WTC11 (cell line): ENCODE measurements around the gene STK11. TPM values are rescaled to one million over a fixed set of nuclear protein-coding genes. Genes with fewer than 3 reads are reported as not detected.
A peak's percentile ranks its signal among the peaks of the same experiment; 100 is the strongest.

Source experiments
- ATAC-seq: fragments of 200-7000 bp; cut with Tn5 transposase; 2 replicates; pipeline ENCODE4 v1.10.0; 2021; ENCODE audit warnings: mild to moderate bottlenecking, moderate library complexity
- CTCF ChIA-PET: fragments of 300-600 bp; sonication (Branson Sonifier 250); formaldehyde crosslinking; loops from one replicate; lab custom pipeline; 2021; ENCODE audit warnings: antibody characterized with exemption; lab: Charles Lee
- POLR2A ChIA-PET: fragments of 350-600 bp; sonication (Branson Sonifier 250); formaldehyde crosslinking; loops from one replicate; lab custom pipeline; 2021; ENCODE audit warnings: antibody characterized with exemption; lab: Charles Lee
- DNase-seq: peaks from one replicate; pipeline ENCODE4 v3.0.0; 2021; ENCODE audit warnings: low spot score
- H3K27ac Mint-ChIP-seq: 2 replicates; pipeline ENCODE4 v1.8.0; 2021; ENCODE audit warnings: mixed read lengths
- H3K27me3 Mint-ChIP-seq: 2 replicates; pipeline ENCODE4 v1.8.0; 2021; ENCODE audit warnings: low read depth, mild to moderate bottlenecking, moderate library complexity, mixed read lengths
- H3K36me3 Mint-ChIP-seq: 2 replicates; pipeline ENCODE4 v1.8.0; 2021; ENCODE audit warnings: mixed read lengths
- H3K4me1 Mint-ChIP-seq: 2 replicates; pipeline ENCODE4 v1.8.0; 2022; ENCODE audit warnings: mixed read lengths
- H3K4me3 Mint-ChIP-seq: 2 replicates; pipeline ENCODE4 v1.8.0; 2021; ENCODE audit warnings: mild to moderate bottlenecking, moderate library complexity, mixed read lengths
- H3K9me3 Mint-ChIP-seq: 2 replicates; pipeline ENCODE4 v1.8.0; 2021; ENCODE audit warnings: mixed read lengths
- ARID4B ChIP-seq: sonication (generic); formaldehyde crosslinking; IDR thresholded peaks from 2 replicates; pipeline ENCODE4 v1.8.0; 2023; ENCODE audit warnings: missing genetic modification reagents, mild to moderate bottlenecking, borderline replicate concordance
- ATF3 ChIP-seq: sonication (generic); formaldehyde crosslinking; conservative IDR thresholded peaks from 2 replicates; pipeline ENCODE4 v1.8.1; 2022; ENCODE audit warnings: mild to moderate bottlenecking, missing genetic modification reagents
- CBFB ChIP-seq: sonication (generic); formaldehyde crosslinking; IDR thresholded peaks from 2 replicates; pipeline ENCODE4 v1.8.1; 2022; ENCODE audit warnings: mild to moderate bottlenecking, low read depth, missing genetic modification reagents
- CREB1 ChIP-seq: sonication (generic); formaldehyde crosslinking; IDR thresholded peaks from 2 replicates; pipeline ENCODE4 v1.8.0; 2023; ENCODE audit warnings: mild to moderate bottlenecking, missing genetic modification reagents
- ELF4 ChIP-seq: sonication (generic); formaldehyde crosslinking; IDR thresholded peaks from 2 replicates; pipeline ENCODE4 v1.8.1; 2022; ENCODE audit warnings: low read depth, mild to moderate bottlenecking, moderate library complexity, missing genetic modification reagents
- FOXJ3 ChIP-seq: sonication (generic); formaldehyde crosslinking; IDR thresholded peaks from 2 replicates; pipeline ENCODE4 v1.9.0; 2021; ENCODE audit warnings: missing genetic modification reagents, mild to moderate bottlenecking, borderline replicate concordance
- FOXP1 ChIP-seq: sonication (generic); formaldehyde crosslinking; IDR thresholded peaks from 2 replicates; pipeline ENCODE4 v1.8.0; 2022; ENCODE audit warnings: missing genetic modification reagents, mild to moderate bottlenecking, moderate library complexity, borderline replicate concordance
- GTF2I ChIP-seq: fragments of 250-450 bp; sonication (Bioruptor Pico); conservative IDR thresholded peaks from 2 replicates; pipeline ENCODE4 v1.4.0; 2021; ENCODE audit warnings: mild to moderate bottlenecking
- HMGA2 ChIP-seq: fragments of 250-450 bp; sonication (Bioruptor Pico); IDR thresholded peaks from 2 replicates; pipeline ENCODE4 v1.4.0; 2021; ENCODE audit warnings: mild to moderate bottlenecking, moderate library complexity
- IRF2 ChIP-seq: sonication (generic); formaldehyde crosslinking; IDR thresholded peaks from 2 replicates; pipeline ENCODE4 v1.8.0; 2022; ENCODE audit warnings: low read depth, missing genetic modification reagents, borderline replicate concordance
- KAT7 ChIP-seq: sonication (generic); formaldehyde crosslinking; IDR thresholded peaks from 2 replicates; pipeline ENCODE4 v1.8.1; 2023; ENCODE audit warnings: missing genetic modification reagents, mild to moderate bottlenecking, borderline replicate concordance
- NFE2L1 ChIP-seq: sonication (generic); formaldehyde crosslinking; IDR thresholded peaks from 2 replicates; pipeline ENCODE4 v1.8.1; 2023; ENCODE audit warnings: missing genetic modification reagents
- NFYB ChIP-seq: sonication (generic); formaldehyde crosslinking; conservative IDR thresholded peaks from 2 replicates; pipeline ENCODE4 v1.8.0; 2022; ENCODE audit warnings: low read depth, missing genetic modification reagents
- PRRX2 ChIP-seq: fragments of 250-450 bp; sonication (Bioruptor Pico); IDR thresholded peaks from 2 replicates; pipeline ENCODE4 v1.8.0; 2021; ENCODE audit warnings: mild to moderate bottlenecking
- RELA ChIP-seq: sonication (generic); formaldehyde crosslinking; IDR thresholded peaks from 2 replicates; pipeline ENCODE4 v1.8.1; 2022; ENCODE audit warnings: missing genetic modification reagents, mild to moderate bottlenecking, borderline replicate concordance
- TP53 ChIP-seq: sonication (generic); formaldehyde crosslinking; IDR thresholded peaks from 2 replicates; pipeline ENCODE4 v1.8.1; 2023; ENCODE audit warnings: mild to moderate bottlenecking, missing genetic modification reagents
- ZBTB43 ChIP-seq: sonication (generic); formaldehyde crosslinking; IDR thresholded peaks from 2 replicates; pipeline ENCODE4 v1.8.1; 2023; ENCODE audit warnings: mild to moderate bottlenecking, missing genetic modification reagents
- ZNF138 ChIP-seq: sonication (generic); formaldehyde crosslinking; conservative IDR thresholded peaks from 2 replicates; pipeline ENCODE4 v1.8.1; 2022; ENCODE audit warnings: mild to moderate bottlenecking, moderate library complexity, missing genetic modification reagents
- ZNF396 ChIP-seq: fragments of 250-450 bp; sonication (Bioruptor Pico); IDR thresholded peaks from 2 replicates; pipeline ENCODE4 v1.8.0; 2021; ENCODE audit warnings: mild to moderate bottlenecking, moderate library complexity, borderline replicate concordance
- ZNF425 ChIP-seq: fragments of 250-450 bp; sonication (Bioruptor Pico); conservative IDR thresholded peaks from 2 replicates; pipeline ENCODE4 v1.9.0; 2021; ENCODE audit warnings: mild to moderate bottlenecking
- total RNA-seq: library from RNA; stranded (reverse); gene quantifications from 3 replicates; pipeline ENCODE4 v1.2.3, GENCODE V29; 2021

STK11 gene
- total RNA-seq, 1 experiment from 2014 or later = 112 TPM

- no peak for TF ChIP-seq FOXP1 (CRISPR knock-in tag)
- TF ChIP-seq NFYB (CRISPR knock-in tag) = no peak
- TF ChIP-seq RELA = no peak
- TF ChIP-seq NFE2L1 = no peak
- no peak for TF ChIP-seq PRRX2 (CRISPR knock-in tag)
- no peak for TF ChIP-seq KAT7 (CRISPR knock-in tag)
Measured at GRCh38 chr19:1169411-1169791, 36.2 kb upstream of the STK11 start (continued).

GRCh38 chr19:1169921-1170885 is 35.4 kb upstream of the STK11 start:
- TF ChIP-seq KAT7 (CRISPR knock-in tag) (no peak), ARID4B (CRISPR knock-in tag) (no peak), CBFB (CRISPR knock-in tag) (no peak), FOXJ3 (CRISPR knock-in tag) (no peak), ATF3 (CRISPR knock-in tag) (0 out of 2 replicates have a peak, but pooled peaks have one; percentile 31), PRRX2 (CRISPR knock-in tag) (no peak)
- Mint-ChIP-seq H3K4me1 (peaks cover 29% of the 10 kb centered on the region), H3K4me3 (peak overlapping the region; percentile 9; the same call in 1 of the 2 replicates), H3K27ac (peak overlapping the region; percentile 97), H3K9me3 (no peaks in the 10 kb centered on the region), H3K36me3 (no peaks in the 10 kb centered on the region; the same call in 1 of the 2 replicates), H3K27me3 (no peaks in the 10 kb centered on the region)
- no peak for ATAC-seq
- peak; percentile 14 for DNase-seq
- ChIA-PET CTCF (interaction anchor here (1.1 kb wide), 1 partner anchor 47 kb away, joined by 3 read pairs; no protein-coding TSS in a partner anchor), POLR2A (no interaction called here)

GRCh38 chr19:1170938-1171754 is 34.4 kb upstream of the STK11 start:
- ATAC-seq = no peak
- H3K9me3 Mint-ChIP-seq = no peaks in the 10 kb centered on the region
- DNase-seq = peak; percentile 14
- peak overlapping the region; percentile 95 for H3K27ac Mint-ChIP-seq
- H3K27me3 Mint-ChIP-seq = no peaks in the 10 kb centered on the region
- ChIA-PET POLR2A (no interaction called here), CTCF (interaction anchor here (1.0 kb wide), 1 partner anchor 58 kb away, joined by 5 read pairs; no protein-coding TSS in a partner anchor)
- TF ChIP-seq HMGA2 = no peak
- TF ChIP-seq ELF4 (CRISPR knock-in tag) = no peak
- TF ChIP-seq ZNF425 (CRISPR knock-in tag) = no peak
- TF ChIP-seq KAT7 (CRISPR knock-in tag) = no peak
- TF ChIP-seq NFYB (CRISPR knock-in tag) = no peak
- no peak for TF ChIP-seq ZNF138 (CRISPR knock-in tag)
- TF ChIP-seq IRF2 (CRISPR knock-in tag) = no peak
- no peak for TF ChIP-seq TP53 (CRISPR knock-in tag)
- no peak for TF ChIP-seq CREB1
- no peak for TF ChIP-seq GTF2I (CRISPR knock-in tag)
- TF ChIP-seq ZNF396 (CRISPR knock-in tag) = no peak
- no peak for TF ChIP-seq ZBTB43
- peaks cover 29% of the 10 kb centered on the region for H3K4me1 Mint-ChIP-seq
- H3K4me3 Mint-ChIP-seq = peak overlapping the region; percentile 9
- no peaks in the 10 kb centered on the region; the same call in 1 of the 2 replicates for H3K36me3 Mint-ChIP-seq
